ENCODE data around the gene SKOR1. TPM values are rescaled to one million over a fixed set of nuclear protein-coding genes. Genes with fewer than 3 reads are reported as not detected.

The SKOR1 gene
- polyA plus RNA-seq, 4 donors: 0.27 to 0.81 (median 0.38) TPM

GRCh38 chr15:67883234-67883773, 58.0 kb downstream of the SKOR1 start:
- 75 to 78% (median 77%) methylated on average over 10 of the region's 10 CpGs for WGBS, 3 donors
- DNase-seq (no peak), FAIRE-seq (no peak)
- H3K4me3 ChIP-seq (ENCODE audit: low read depth in 1 of 3, low read length in 3 of 3): no peak overlapping the region
- H3K27me3 ChIP-seq (ENCODE audit: control insufficient read depth in 3 of 3, insufficient read depth in 3 of 3, low read length in 3 of 3): no peaks in the 10 kb centered on the region
- peak overlapping the region in 2 of 3 donors; percentile 24 to 46 for H3K27ac ChIP-seq (ENCODE audit: low read depth in 1 of 3, low read length in 2 of 3)
- no peaks in the 10 kb centered on the region for H3K36me3 ChIP-seq (ENCODE audit: control insufficient read depth in 3 of 3, insufficient read depth in 2 of 3, low read depth in 1 of 3, low read length in 3 of 3)
- H3K4me1 ChIP-seq (ENCODE audit: control insufficient read depth in 3 of 3, insufficient read depth in 2 of 3, low read depth in 1 of 3, low read length in 2 of 3): peaks cover 0 to 21% (median 2%) of the 10 kb centered on the region in 3 donors
- no peaks in the 10 kb centered on the region for H3K9me3 ChIP-seq (ENCODE audit: control insufficient read depth in 2 of 2, insufficient read depth in 1 of 2, low read depth in 1 of 2, low read length in 1 of 2)

GRCh38 chr15:67884009-67884408, 58.7 kb downstream of the SKOR1 start:
- Histone ChIP-seq H3K9me3 (ENCODE audit: control insufficient read depth in 2 of 2, insufficient read depth in 1 of 2, low read depth in 1 of 2, low read length in 1 of 2) (no peaks in the 10 kb centered on the region), H3K36me3 (ENCODE audit: control insufficient read depth in 3 of 3, insufficient read depth in 2 of 3, low read depth in 1 of 3, low read length in 3 of 3) (no peaks in the 10 kb centered on the region), H3K4me1 (ENCODE audit: control insufficient read depth in 3 of 3, insufficient read depth in 2 of 3, low read depth in 1 of 3, low read length in 2 of 3) (peaks cover 0 to 21% (median 2%) of the 10 kb centered on the region in 3 donors), H3K27ac (ENCODE audit: low read depth in 1 of 3, low read length in 2 of 3) (peak overlapping the region; percentile 73 to 95 (median 76)), H3K27me3 (ENCODE audit: control insufficient read depth in 3 of 3, insufficient read depth in 3 of 3, low read length in 3 of 3) (no peaks in the 10 kb centered on the region), H3K4me3 (ENCODE audit: low read depth in 1 of 3, low read length in 3 of 3) (peak overlapping the region in 2 of 3 donors; percentile 38 to 42)
- 55 to 67% (median 60%) methylated on average over 6 of the region's 6 CpGs for WGBS, 3 donors
- no peak for FAIRE-seq
- DNase-seq: no peak

Other genes with a start within 250 kb of the SKOR1 start
- not detected for gene RNU6-1, start 14.5 kb downstream of the SKOR1 start, polyA plus RNA-seq
- gene PIAS1, start 228.8 kb downstream of the SKOR1 start, polyA plus RNA-seq: 10 to 100 TPM in 3 of 4 donors, 1 to 10 TPM in 1; 9.0 to 48.0 (median 20.0) TPM